Uterus (tissue), 2 donors: ENCODE results near the gene IGF2BP2.

Source experiments
- CTCF ChIP-seq, 4 experiments: fragments of 200-600 bp in 2 of 4; fragments of 450-650 bp in 2 of 4; sonication (generic) in 2 of 4; IDR thresholded peaks; one replicate each; pipeline ENCODE4 v1.5.1; 2016 to 2019; ENCODE audit warnings: antibody characterized with exemption in 4 of 4, mild to moderate bottlenecking in 2 of 4, moderate library complexity in 1 of 4
- POLR2A ChIP-seq, 2 donors: fragments of 450-650 bp; IDR thresholded peaks; one replicate each; pipeline ENCODE4 v1.6.1; 2016; ENCODE audit warnings: antibody characterized with exemption in 2 of 2, mild to moderate bottlenecking in 1 of 2, moderate library complexity in 1 of 2

GRCh38 chr3:185699927-185700326 lies 124.9 kb downstream of the IGF2BP2 start:
- no peak for TF ChIP-seq CTCF (IDR thresholded peaks at IDR 0.05)
- no peak for TF ChIP-seq POLR2A (IDR thresholded peaks at IDR 0.05)
